ENCODE data around the gene KRTAP5-7.
"Not testable (repeated sequence)": the region's sequence is repeated elsewhere in the genome, so short reads cannot be mapped to it uniquely, and the experiment has no call there.

The KRTAP5-7 gene, protein sequence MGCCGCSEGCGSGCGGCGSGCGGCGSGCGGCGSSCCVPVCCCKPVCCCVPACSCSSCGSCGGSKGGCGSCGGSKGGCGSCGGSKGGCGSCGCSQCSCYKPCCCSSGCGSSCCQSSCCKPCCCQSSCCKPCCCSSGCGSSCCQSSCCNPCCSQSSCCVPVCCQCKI

GRCh38 chr11:71526796-71527575 is at the start of gene KRTAP5-7:
KRTAP5-7 (plus strand) TSS chr11:71527267; CDS start chr11:71527301, 34 bp downstream.
- not testable (repeated sequence) for DNase-seq (ENCODE audit: extremely low read depth in 1 of 2, low read depth in 1 of 2)

GRCh38 chr11:71477641-71478527 is 49.2 kb upstream of the KRTAP5-7 start:
- no peak for DNase-seq (ENCODE audit: extremely low read depth in 1 of 2, low read depth in 1 of 2)

GRCh38 chr11:71478528-71478840 is 48.6 kb upstream of the KRTAP5-7 start:
- DNase-seq (ENCODE audit: extremely low read depth in 1 of 2, low read depth in 1 of 2): no peak

- no peak for DNase-seq (ENCODE audit: extremely low read depth in 1 of 2, low read depth in 1 of 2)
Measured at GRCh38 chr11:71481101-71481960, 45.7 kb upstream of the KRTAP5-7 start.

GRCh38 chr11:71482216-71482615 is 44.9 kb upstream of the KRTAP5-7 start:
- DNase-seq (ENCODE audit: extremely low read depth in 1 of 2, low read depth in 1 of 2): no peak

DNA sequence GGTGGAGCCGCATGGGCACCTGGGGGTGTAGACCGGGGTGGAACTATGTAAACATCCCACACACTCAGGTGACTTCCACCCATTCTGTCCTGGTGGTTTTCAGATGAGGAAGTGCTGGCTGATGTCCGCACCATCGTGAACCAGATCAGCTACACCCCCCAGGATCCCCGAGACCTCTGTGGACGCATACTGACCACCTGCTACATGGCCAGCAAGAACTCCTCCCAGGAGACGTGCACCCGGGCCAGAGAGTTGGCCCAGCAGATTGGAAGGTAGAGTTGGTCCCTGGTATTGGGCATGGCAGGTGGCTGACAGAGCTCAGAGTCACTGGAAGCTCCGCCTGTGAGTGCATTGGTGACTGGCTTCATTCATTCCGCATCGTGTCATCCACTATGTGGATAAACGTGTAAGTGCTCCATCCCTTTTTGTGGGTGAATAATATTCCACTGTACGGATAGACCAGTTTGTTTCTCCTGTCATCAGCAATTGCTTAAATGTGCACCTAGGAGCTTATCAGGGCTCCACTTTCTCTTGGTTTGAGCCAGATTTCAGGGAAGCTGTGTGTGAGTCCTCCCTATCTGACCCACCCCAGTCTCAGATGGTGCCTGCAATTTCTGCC is 44.2 kb upstream of the KRTAP5-7 start:
- no peak for DNase-seq (ENCODE audit: extremely low read depth in 1 of 2, low read depth in 1 of 2)

GRCh38 chr11:71483692-71484091 is 43.4 kb upstream of the KRTAP5-7 start:
- DNase-seq (ENCODE audit: extremely low read depth in 1 of 2, low read depth in 1 of 2): no peak

- no peak for DNase-seq (ENCODE audit: extremely low read depth in 1 of 2, low read depth in 1 of 2)
Measured at GRCh38 chr11:71484248-71485062, 42.6 kb upstream of the KRTAP5-7 start.

DNA sequence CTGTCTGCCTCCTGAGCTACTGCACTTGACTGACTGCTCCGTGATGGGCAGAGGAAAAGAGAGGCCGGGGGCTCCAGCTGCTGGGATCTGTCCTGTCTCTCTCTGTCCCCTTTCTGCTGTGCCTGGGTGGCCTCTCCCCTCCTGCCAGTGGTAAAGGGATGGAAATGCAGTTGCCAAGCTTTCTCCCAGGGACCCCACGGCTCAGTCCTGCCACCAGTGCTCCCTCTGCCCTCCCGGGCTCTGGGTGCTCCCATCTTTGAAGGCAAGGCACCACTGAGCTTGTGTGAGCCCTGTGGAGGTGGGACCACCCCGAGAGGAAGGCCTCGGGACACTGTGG is 42.0 kb upstream of the KRTAP5-7 start:
- DNase-seq (ENCODE audit: extremely low read depth in 1 of 2, low read depth in 1 of 2): no peak

DNA sequence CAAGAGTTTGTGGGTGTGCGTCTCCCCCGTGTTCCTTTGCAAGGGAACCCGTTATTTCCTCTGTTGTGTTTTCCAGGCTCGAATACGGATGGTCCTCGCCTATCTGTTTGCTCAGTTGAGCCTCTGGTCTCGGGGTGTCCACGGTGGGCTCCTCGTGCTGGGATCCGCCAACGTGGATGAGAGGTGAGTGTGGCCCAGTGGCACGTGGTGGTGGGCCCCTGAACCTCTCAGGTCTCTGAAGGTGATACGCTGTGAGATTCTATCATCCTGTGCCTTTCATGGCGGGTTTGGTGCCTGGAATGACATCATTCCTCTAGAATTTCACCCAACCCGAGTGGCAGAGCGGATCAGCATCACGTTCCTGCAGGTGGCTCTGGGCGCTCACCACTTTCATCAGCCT is 41.6 kb upstream of the KRTAP5-7 start:
- no peak for DNase-seq (ENCODE audit: extremely low read depth in 1 of 2, low read depth in 1 of 2)

DNA sequence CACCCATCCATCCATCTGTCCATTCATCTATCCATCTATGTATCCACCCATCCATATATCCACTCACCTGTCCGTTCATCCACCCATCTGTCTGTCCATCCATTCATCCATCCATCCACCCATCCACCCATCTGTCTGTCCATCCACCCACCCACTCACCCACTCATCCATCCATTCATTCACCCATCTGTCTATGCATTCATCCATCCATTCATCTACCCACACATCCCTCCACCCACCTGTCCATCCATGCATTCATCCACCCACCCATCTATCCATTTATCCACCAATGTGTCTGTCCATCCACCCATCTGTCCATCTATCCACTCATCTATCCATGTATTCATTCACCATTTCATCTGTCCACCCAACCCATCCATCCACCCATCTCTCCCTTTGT is 40.7 kb upstream of the KRTAP5-7 start:
- no peak for DNase-seq (ENCODE audit: extremely low read depth in 1 of 2, low read depth in 1 of 2)

DNA sequence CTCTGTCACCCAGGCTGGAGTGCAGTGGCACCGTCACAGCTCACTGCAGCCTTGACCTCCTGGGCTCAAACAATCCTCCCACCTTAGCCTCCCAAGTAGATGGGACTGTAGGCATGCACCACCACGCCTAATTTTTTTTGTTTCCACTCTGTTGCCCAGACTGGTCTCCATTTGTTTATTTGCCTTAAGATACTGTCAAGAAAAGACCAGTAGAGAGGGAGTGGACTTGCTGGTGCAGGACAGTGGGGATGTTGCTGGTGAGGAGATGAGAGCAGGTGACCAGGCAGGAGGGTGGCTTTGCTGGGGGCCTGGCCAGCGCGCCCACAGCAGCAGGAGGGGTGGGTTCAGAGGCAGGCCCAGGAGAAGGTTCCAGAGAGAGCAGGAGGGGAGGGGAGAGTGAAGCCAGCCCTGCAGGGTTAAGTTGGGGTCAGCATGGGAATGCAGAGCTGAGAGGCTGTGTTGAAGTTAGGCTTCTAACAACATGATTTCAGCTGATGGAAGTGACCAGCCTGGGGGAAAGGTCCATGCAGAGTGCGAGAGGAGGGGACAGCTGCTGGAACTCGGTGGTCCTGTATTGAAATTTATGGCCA is 38.3 kb upstream of the KRTAP5-7 start:
- no peak for DNase-seq (ENCODE audit: extremely low read depth in 1 of 2, low read depth in 1 of 2)

GRCh38 chr11:71489311-71490043 is 37.6 kb upstream of the KRTAP5-7 start:
- no peak for DNase-seq (ENCODE audit: extremely low read depth in 1 of 2, low read depth in 1 of 2)

DNA sequence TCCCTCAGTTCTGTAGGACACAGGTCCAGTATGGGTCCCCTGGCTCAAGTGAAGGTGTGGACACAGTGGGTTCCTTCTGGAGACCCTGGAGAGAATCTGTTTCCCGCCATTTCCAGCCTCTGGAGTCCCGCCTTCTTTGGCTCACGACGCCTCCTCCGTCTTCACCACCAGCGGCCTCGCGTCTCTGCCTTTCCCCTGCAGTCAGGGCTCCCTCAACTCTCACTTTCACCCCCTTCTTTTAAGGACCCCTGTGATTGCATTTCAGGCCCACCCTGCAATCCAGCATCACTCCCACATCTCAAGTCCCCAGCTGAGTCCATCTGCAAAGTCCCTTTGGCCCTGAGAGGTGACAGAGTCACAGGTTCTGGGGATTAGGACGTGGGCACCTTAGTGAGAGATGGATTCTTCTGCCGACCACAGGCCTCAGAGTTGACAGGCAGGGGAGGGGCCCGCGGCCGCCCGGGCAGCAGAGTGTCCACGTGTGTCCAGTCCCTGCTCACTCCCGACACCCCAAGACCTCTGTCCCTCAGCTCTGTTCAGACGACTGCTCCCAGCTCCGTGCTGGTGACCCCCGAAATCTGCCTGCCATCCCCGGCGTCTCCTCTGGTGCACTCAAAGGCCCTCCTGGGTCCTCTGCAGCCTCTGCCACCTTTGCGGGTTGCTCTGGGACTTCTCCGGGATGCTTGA is 36.9 kb upstream of the KRTAP5-7 start:
- no peak for DNase-seq (ENCODE audit: extremely low read depth in 1 of 2, low read depth in 1 of 2)

GRCh38 chr11:71490731-71491390 is 36.2 kb upstream of the KRTAP5-7 start:
- no peak for DNase-seq (ENCODE audit: extremely low read depth in 1 of 2, low read depth in 1 of 2)

DNA sequence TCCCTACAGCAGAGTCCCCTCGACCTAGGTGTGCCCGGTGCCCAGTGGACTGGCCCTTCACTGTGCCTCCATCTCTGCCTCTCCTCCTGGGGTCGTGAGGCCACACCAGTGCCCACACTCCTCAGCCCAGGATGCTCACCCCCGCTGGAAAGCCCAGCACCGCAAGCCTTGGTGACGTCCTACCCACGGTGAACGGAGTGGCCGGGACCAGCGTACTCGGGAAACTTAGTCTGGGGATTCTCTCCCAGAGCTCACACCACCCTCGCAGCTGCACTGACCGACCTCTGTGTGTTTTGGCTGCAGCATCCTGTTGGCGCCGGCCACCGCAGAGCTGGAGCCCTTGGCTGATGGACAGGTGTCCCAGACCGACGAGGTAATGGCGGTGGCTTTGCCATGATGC is 35.5 kb upstream of the KRTAP5-7 start:
- DNase-seq (ENCODE audit: extremely low read depth in 1 of 2, low read depth in 1 of 2): no peak

DNA sequence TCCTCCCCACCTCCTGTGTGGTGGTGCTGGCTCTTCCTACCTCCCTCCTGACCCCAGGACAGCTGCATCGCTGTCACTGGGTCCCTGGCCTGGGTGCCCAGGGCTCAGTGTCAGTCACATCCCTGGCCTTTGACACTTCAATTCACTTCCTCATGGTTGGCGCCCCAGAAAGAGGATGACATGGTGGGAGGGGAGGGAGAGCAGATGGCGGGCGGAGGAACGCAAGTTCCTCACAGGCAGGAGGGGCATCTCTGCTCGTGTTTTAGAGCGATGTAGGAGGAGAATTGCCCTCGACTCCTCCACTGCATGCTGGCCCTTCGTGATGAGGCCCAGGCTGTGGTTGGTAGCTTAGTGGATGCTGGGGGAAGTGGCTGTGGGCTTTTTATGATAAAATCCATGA is 35.1 kb upstream of the KRTAP5-7 start:
- DNase-seq (ENCODE audit: extremely low read depth in 1 of 2, low read depth in 1 of 2): no peak

All from activated CD8-positive, alpha-beta memory T cell treated with anti-CD3 and anti-CD28 coated beads for 1 hour (primary cell).